OCI-LY3 (cell line): Measurements from ENCODE around the gene PPP2R5B.
A peak's percentile ranks its signal among the peaks of the same experiment; 100 is the strongest.

Source experiments
- EZH2phosphoT487 ChIP-seq: fragments of 200-600 bp; shearing (Covaris generic); IDR thresholded peaks from 2 replicates; pipeline ENCODE4 v1.6.1; 2018; ENCODE audit warnings: antibody characterized with exemption, mixed run types, low read depth
- TF ChIP-seq, protein P1 (sequence below): fragments of 200-600, 300-600 bp; sonication (generic); IDR thresholded peaks from 2 replicates; pipeline ENCODE4 v1.5.1; 2014; ENCODE audit warnings: antibody characterized with exemption, low read length, low read depth

DNA sequence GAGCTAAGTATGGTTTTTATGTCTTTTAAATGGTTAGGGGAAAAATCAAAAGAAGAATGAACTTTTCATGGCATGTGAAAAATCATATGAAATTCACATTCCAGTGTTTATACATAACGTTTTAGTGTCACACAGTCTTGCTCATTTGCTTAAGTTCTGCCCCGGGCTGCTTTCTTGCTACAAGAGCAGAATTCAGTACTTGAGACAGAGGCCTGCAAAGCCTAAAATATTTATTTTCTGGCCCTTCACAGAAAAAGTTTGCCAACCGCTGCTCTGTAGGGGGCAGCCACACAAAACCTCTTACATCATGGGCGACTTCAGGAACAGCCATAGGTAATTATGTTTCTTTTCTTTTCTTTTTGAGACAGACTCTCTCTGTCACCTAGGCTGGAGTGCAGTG is 6.5 kb upstream of the PPP2R5B start:
- TF ChIP-seq, protein P1, sequence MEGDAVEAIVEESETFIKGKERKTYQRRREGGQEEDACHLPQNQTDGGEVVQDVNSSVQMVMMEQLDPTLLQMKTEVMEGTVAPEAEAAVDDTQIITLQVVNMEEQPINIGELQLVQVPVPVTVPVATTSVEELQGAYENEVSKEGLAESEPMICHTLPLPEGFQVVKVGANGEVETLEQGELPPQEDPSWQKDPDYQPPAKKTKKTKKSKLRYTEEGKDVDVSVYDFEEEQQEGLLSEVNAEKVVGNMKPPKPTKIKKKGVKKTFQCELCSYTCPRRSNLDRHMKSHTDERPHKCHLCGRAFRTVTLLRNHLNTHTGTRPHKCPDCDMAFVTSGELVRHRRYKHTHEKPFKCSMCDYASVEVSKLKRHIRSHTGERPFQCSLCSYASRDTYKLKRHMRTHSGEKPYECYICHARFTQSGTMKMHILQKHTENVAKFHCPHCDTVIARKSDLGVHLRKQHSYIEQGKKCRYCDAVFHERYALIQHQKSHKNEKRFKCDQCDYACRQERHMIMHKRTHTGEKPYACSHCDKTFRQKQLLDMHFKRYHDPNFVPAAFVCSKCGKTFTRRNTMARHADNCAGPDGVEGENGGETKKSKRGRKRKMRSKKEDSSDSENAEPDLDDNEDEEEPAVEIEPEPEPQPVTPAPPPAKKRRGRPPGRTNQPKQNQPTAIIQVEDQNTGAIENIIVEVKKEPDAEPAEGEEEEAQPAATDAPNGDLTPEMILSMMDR = peak; percentile 58
- no peak for TF ChIP-seq EZH2phosphoT487
